ENCODE results near the gene P2RY2. TPM values are rescaled to one million over a fixed set of nuclear protein-coding genes. Genes with fewer than 3 reads are reported as not detected.

P2RY2 gene
- total and polyA plus RNA-seq, 2 of the 8 experiments (the other 6 are each of a cell fraction or from before 2014, with no cell fraction given), result 1.0 to 1.5 TPM

DNA sequence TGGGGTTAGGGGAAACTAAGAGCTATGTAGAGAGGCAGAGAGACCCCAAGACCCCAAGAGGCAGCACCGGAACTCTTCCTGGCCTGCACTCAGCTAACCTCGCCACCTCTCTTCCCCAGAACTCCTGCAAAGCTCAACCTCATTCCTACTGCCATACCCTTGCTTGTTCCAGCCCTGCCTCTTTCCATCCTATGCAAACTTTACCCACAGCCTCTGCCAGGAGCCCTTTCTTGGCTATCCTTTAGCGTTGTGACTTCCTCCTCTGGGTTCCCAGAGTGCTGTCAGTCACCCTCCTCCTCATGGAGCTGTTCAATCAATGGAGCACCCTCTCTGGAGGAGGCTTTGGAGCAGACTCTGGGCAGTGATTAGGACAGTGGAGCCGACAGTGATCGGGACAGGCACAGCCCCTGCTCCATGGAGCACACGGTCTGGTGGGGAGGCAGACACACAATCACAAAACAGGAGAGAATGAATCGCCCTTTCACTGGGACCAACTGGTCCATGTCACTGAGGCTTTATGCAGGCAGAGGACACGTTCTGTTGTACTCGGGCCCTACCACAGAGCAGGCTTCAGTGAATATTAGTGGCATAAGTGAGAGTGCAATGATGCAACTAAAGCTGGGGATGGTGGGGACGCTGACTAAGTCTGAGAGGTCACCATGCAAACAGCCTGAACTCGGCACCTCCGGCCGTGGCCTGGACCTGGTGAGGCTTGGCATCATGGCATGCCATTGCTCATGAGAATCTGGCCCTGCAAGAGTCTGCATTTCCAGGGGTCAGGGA is 24.6 kb upstream of the P2RY2 start:
- Histone ChIP-seq H3K56ac (replicated peaks; ENCODE audit: insufficient read length, low read depth, low read length) (no peak overlapping the region), H4K91ac (replicated peaks; ENCODE audit: insufficient read length, low read length) (no peak overlapping the region), H3K27ac (ENCODE audit: low read depth, low read length) (no peak overlapping the region), H2BK120ac (replicated peaks; ENCODE audit: low read depth, low read length) (no peak overlapping the region), H3K27me3 (replicated peaks in 1 of 4; ENCODE audit: control insufficient read depth in 3 of 4, extremely low read depth in 1 of 4, insufficient read depth in 3 of 4, low read length in 3 of 4) (no peaks in the 10 kb centered on the region), H2BK12ac (ENCODE audit: low read depth, low read length) (no peak overlapping the region), H3K9ac (replicated peaks in 1 of 4; ENCODE audit: extremely low read depth in 1 of 4, low read depth in 3 of 4, low read length in 3 of 4) (no peak overlapping the region; a peak in 1 of 7 replicates), H3K4me3 (ENCODE audit: extremely low read depth in 1 of 4, insufficient read depth in 2 of 4, low read depth in 3 of 4, low read length in 4 of 4) (no peak overlapping the region), H3K23ac (ENCODE audit: insufficient read length) (no peak overlapping the region), H2BK15ac (ENCODE audit: low read length) (no peak overlapping the region), H2AK5ac (ENCODE audit: low read depth, low read length) (no peak overlapping the region), H4K20me1 (replicated peaks in 1 of 2; ENCODE audit: control insufficient read depth in 1 of 2, insufficient read depth in 2 of 2, low read length in 2 of 2) (no peaks in the 10 kb centered on the region), H4K8ac (ENCODE audit: extremely low read depth, insufficient read depth, low read length) (no peak overlapping the region), H3K79me2 (ENCODE audit: control insufficient read depth in 1 of 2, insufficient read depth in 2 of 2, low read length in 2 of 2) (no peaks in the 10 kb centered on the region), H3K9me3 (ENCODE audit: insufficient read depth in 2 of 2, low read depth in 1 of 2, low read length in 1 of 2) (no peaks in the 10 kb centered on the region), H3K14ac (ENCODE audit: insufficient read length) (no peak overlapping the region), H3K4me1 (replicated peaks in 1 of 4; ENCODE audit: control insufficient read depth in 3 of 4, insufficient read depth in 4 of 4, low read length in 3 of 4) (peaks cover 0 to under 1% (median 0%) of the 10 kb centered on the region in 4 experiments; a peak in 1 of 7 replicates), H3K79me1 (ENCODE audit: low read depth, low read length) (no peaks in the 10 kb centered on the region), H3K18ac (ENCODE audit: extremely low read depth, low read length) (no peak overlapping the region), H3K4me2 (ENCODE audit: insufficient read depth in 1 of 2, low read depth in 2 of 2, low read length in 2 of 2) (no peak overlapping the region), H4K5ac (ENCODE audit: insufficient read length, low read depth, low read length) (no peak overlapping the region), H2BK5ac (ENCODE audit: low read depth, low read length) (no peak overlapping the region), H3K23me2 (ENCODE audit: low read depth, low read length) (no peaks in the 10 kb centered on the region), H2AFZ (ENCODE audit: low read length) (no peak overlapping the region), H3K36me3 (ENCODE audit: control insufficient read depth in 2 of 4, insufficient read depth in 4 of 4, low read length in 3 of 4) (no peaks in the 10 kb centered on the region), H2BK20ac (ENCODE audit: low read length) (no peak overlapping the region), H3K4ac (replicated peaks; ENCODE audit: insufficient read length, low read depth, low read length) (no peak overlapping the region)
- FAIRE-seq (no peak), DNase-seq (ENCODE audit: low read depth in 1 of 2, low spot score in 2 of 2) (no peak)
- 86% methylated on average over 13 of the region's 13 CpGs; no CpG with 5 or more reads in 1 of the 2 experiments for WGBS, 2 experiments (ENCODE audit: extremely low coverage in 1 of 2, insufficient coverage in 1 of 2, insufficient read length in 1 of 2, insufficient replicate concordance in 2 of 2, low coverage in 1 of 2, low lambda C conversion rate in 2 of 2, missing lambda C conversion rate in 1 of 2)
- POLR2A ChIA-PET (ENCODE audit: partially characterized antibody), result no interaction called here
- CTCF ChIA-PET (ENCODE audit: partially characterized antibody), result interaction anchor here (0.7 to 14.5 kb wide), 10 partner anchors 9 to 352 kb away, joined by 3 to 451 read pairs (median 4); no protein-coding TSS in a partner anchor
- TF ChIP-seq JUND (IDR thresholded peaks at IDR 0.05; ENCODE audit: low read length) (no peak), POLR2A (IDR thresholded peaks at IDR 0.05; ENCODE audit: control extremely low read depth in 1 of 2, low read depth in 2 of 2, low read length in 2 of 2) (no peak)
- TF ChIP-seq, protein P1, sequence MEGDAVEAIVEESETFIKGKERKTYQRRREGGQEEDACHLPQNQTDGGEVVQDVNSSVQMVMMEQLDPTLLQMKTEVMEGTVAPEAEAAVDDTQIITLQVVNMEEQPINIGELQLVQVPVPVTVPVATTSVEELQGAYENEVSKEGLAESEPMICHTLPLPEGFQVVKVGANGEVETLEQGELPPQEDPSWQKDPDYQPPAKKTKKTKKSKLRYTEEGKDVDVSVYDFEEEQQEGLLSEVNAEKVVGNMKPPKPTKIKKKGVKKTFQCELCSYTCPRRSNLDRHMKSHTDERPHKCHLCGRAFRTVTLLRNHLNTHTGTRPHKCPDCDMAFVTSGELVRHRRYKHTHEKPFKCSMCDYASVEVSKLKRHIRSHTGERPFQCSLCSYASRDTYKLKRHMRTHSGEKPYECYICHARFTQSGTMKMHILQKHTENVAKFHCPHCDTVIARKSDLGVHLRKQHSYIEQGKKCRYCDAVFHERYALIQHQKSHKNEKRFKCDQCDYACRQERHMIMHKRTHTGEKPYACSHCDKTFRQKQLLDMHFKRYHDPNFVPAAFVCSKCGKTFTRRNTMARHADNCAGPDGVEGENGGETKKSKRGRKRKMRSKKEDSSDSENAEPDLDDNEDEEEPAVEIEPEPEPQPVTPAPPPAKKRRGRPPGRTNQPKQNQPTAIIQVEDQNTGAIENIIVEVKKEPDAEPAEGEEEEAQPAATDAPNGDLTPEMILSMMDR (IDR thresholded peaks at IDR 0.05; ENCODE audit: control extremely low read depth in 1 of 3, insufficient read depth in 1 of 3, low read depth in 1 of 3, low read length in 3 of 3), result no peak
